Osteoblast (primary cell): Measurements from ENCODE around the gene CADM4. TPM values are rescaled to one million over a fixed set of nuclear protein-coding genes. Genes with fewer than 3 reads are reported as not detected.

ENCODE experiments used
- DNase-seq: peaks from one replicate; pipeline ENCODE4 v3.0.0; 2011; ENCODE audit warnings: low spot score, mixed read lengths; ENCODE audit not compliant: insufficient read length; ENCODE audit errors: missing footprints
- H2AFZ ChIP-seq: 2 replicates; pipeline ENCODE4 v1.6.0; 2011; ENCODE audit warnings: mild to moderate bottlenecking, low read length
- H3K27ac ChIP-seq: 2 replicates; pipeline ENCODE4 v1.5.1; 2011; ENCODE audit warnings: mild to moderate bottlenecking, low read depth, low read length, moderate library complexity
- H3K27me3 ChIP-seq: 2 replicates; pipeline ENCODE4 v1.6.0; 2012; ENCODE audit warnings: mild to moderate bottlenecking, control low read depth, inconsistent platforms, low read length, moderate library complexity; ENCODE audit not compliant: insufficient read depth
- H3K36me3 ChIP-seq: 2 replicates; pipeline ENCODE4 v1.5.1; 2011; ENCODE audit warnings: mild to moderate bottlenecking, low read length, control low read depth, moderate library complexity; ENCODE audit not compliant: insufficient read depth
- H3K4me1 ChIP-seq: 2 replicates; pipeline ENCODE4 v1.5.1; 2011; ENCODE audit warnings: mild to moderate bottlenecking, low read length, control low read depth, moderate library complexity; ENCODE audit not compliant: insufficient read depth
- H3K4me2 ChIP-seq: 2 replicates; pipeline ENCODE4 v1.6.0; 2011; ENCODE audit warnings: mild to moderate bottlenecking, low read length; ENCODE audit not compliant: insufficient read depth
- H3K4me3 ChIP-seq: fragments of 200-600 bp; sonication (generic); 3 replicates; pipeline ENCODE4 v1.5.1; 2012; ENCODE audit warnings: mild to moderate bottlenecking, low read length, inconsistent platforms; ENCODE audit not compliant: insufficient read depth
- H3K79me2 ChIP-seq: 2 replicates; pipeline ENCODE4 v1.6.0; 2012; ENCODE audit warnings: mild to moderate bottlenecking, low read length, control low read depth, inconsistent platforms; ENCODE audit not compliant: insufficient read depth
- H3K9me3 ChIP-seq: 2 replicates; pipeline ENCODE4 v1.5.1; 2011; ENCODE audit warnings: low read depth, low read length, control low read depth
- H4K20me1 ChIP-seq: 2 replicates; pipeline ENCODE4 v1.6.0; 2012; ENCODE audit warnings: mild to moderate bottlenecking, low read length, control low read depth; ENCODE audit not compliant: insufficient read depth
- CTCF ChIP-seq: IDR thresholded peaks from 2 replicates; pipeline ENCODE4 v1.5.1; 2011; ENCODE audit warnings: mild to moderate bottlenecking, low read depth, low read length, moderate library complexity; ENCODE audit errors: extremely low read depth
- total RNA-seq: library from RNA; depleted of rRNA; stranded (reverse); fragments of >200 nt; gene quantifications from 2 replicates; pipeline ENCODE4 v1.2.3, GENCODE V29; 2012

CADM4 gene
- total RNA-seq, 1 donor: 1.4 TPM

GRCh38 chr19:43674596-43674995, 34.9 kb upstream of the CADM4 start:
- Histone ChIP-seq H3K27me3 (no peaks in the 10 kb centered on the region), H3K27ac (peak overlapping the region; percentile 15)
- DNase-seq: no peak

GRCh38 chr19:43674183-43674582, 34.5 kb upstream of the CADM4 start:
- Histone ChIP-seq H3K4me2 (no peak overlapping the region), H3K9me3 (no peaks in the 10 kb centered on the region), H3K4me3 (no peak overlapping the region), H3K27me3 (no peaks in the 10 kb centered on the region), H4K20me1 (no peaks in the 10 kb centered on the region), H3K36me3 (no peaks in the 10 kb centered on the region), H3K4me1 (peaks cover 24% of the 10 kb centered on the region), H2AFZ (peak overlapping the region; percentile 75), H3K79me2 (peaks cover 5% of the 10 kb centered on the region), H3K27ac (peak overlapping the region; percentile 15)
- DNase-seq: no peak
- TF ChIP-seq CTCF: no peak

More at GRCh38 chr19:43674596-43674995, 34.9 kb upstream of the CADM4 start:
- Histone ChIP-seq H3K36me3 (no peaks in the 10 kb centered on the region), H3K79me2 (peaks cover 3% of the 10 kb centered on the region), H2AFZ (peak overlapping the region; percentile 75), H4K20me1 (no peaks in the 10 kb centered on the region), H3K4me3 (no peak overlapping the region), H3K9me3 (no peaks in the 10 kb centered on the region), H3K4me1 (peaks cover 24% of the 10 kb centered on the region), H3K4me2 (no peak overlapping the region)
- no peak for TF ChIP-seq CTCF

- H3K4me1 ChIP-seq: peaks cover 24% of the 10 kb centered on the region
- DNase-seq: no peak
- no peaks in the 10 kb centered on the region for H3K27me3 ChIP-seq
- no peak for TF ChIP-seq CTCF
- H2AFZ ChIP-seq: no peak overlapping the region
- no peak overlapping the region for H3K4me2 ChIP-seq
- H3K4me3 ChIP-seq: no peak overlapping the region
- H3K9me3 ChIP-seq: no peaks in the 10 kb centered on the region
- H3K79me2 ChIP-seq: peaks cover 7% of the 10 kb centered on the region
- H4K20me1 ChIP-seq: no peaks in the 10 kb centered on the region
- H3K27ac ChIP-seq: no peak overlapping the region
- no peaks in the 10 kb centered on the region for H3K36me3 ChIP-seq
Observed at GRCh38 chr19:43673637-43674036, 34.0 kb upstream of the CADM4 start.

- no peak for TF ChIP-seq CTCF
- H2AFZ ChIP-seq: peak overlapping the region; percentile 31
- H3K27ac ChIP-seq: no peak overlapping the region
- H3K79me2 ChIP-seq: peaks cover 17% of the 10 kb centered on the region
- H3K4me3 ChIP-seq: no peak overlapping the region
- no peak overlapping the region for H3K4me2 ChIP-seq
- H3K9me3 ChIP-seq: no peaks in the 10 kb centered on the region
- no peaks in the 10 kb centered on the region for H3K27me3 ChIP-seq
- H4K20me1 ChIP-seq: peaks cover 10% of the 10 kb centered on the region
- no peak for DNase-seq
- H3K4me1 ChIP-seq: peaks cover 32% of the 10 kb centered on the region
- H3K36me3 ChIP-seq: peaks cover 8% of the 10 kb centered on the region
Observed at GRCh38 chr19:43672061-43672679, 32.5 kb upstream of the CADM4 start.
